Activated CD8-positive, alpha-beta memory T cell treated with anti-CD3 and anti-CD28 coated beads for 48 hours (primary cell): ENCODE data around the gene WDR1.
A peak's percentile ranks its signal among the peaks of the same experiment; 100 is the strongest.

ENCODE experiments used
- DNase-seq, 3 experiments: peaks; one replicate each; pipeline ENCODE4 v3.0.0-alpha.2; 2020; ENCODE audit warnings: low read depth in 2 of 3, low spot score in 2 of 3

The WDR1 gene, protein sequence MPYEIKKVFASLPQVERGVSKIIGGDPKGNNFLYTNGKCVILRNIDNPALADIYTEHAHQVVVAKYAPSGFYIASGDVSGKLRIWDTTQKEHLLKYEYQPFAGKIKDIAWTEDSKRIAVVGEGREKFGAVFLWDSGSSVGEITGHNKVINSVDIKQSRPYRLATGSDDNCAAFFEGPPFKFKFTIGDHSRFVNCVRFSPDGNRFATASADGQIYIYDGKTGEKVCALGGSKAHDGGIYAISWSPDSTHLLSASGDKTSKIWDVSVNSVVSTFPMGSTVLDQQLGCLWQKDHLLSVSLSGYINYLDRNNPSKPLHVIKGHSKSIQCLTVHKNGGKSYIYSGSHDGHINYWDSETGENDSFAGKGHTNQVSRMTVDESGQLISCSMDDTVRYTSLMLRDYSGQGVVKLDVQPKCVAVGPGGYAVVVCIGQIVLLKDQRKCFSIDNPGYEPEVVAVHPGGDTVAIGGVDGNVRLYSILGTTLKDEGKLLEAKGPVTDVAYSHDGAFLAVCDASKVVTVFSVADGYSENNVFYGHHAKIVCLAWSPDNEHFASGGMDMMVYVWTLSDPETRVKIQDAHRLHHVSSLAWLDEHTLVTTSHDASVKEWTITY

DNA sequence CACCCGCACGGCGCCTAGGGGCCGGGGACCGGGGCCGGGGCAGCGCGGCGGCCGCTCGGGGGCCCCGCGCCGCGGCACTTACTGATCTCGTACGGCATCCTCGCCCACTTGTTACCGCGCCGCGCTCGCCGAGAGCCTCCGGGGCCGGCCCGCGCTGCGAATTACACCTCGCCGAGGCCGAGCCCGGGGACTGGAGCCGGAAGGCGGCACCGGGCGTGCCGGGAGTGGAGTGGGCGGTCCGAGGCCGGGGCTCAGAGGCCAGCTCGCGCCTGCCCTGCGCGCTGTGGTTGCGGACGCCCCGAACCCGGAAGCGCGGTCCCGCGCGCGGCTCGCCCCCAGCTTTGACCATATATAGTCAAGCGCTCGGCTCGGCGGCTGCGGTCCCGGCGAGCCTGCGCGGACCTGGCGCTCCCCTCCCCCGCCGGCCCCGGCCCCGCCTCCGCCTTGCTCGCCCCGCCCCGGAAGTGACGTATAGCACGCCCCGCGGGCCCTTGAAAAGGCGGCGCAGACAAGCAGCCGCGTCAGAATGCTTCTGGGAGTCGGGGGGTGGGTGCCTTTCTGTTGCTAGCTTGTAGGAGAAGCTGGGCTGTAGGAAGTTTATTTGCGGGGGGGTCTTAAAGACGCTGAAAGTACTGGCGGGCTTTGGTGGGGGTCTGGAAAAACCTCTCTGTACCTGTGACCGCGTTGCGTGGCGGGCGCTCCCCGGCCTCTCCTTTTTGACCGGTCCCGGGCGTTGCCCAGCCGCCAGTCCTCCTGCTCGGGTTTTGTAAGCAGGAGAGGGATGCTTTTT, at the start of gene WDR1:
Gene WDR1 (minus strand): TSS at position 231 of the 790 bp plus-strand sequence. CDS start 133 bp downstream, at position 98.
- peak; percentile 92 to 97 (median 93) for DNase-seq

DNA sequence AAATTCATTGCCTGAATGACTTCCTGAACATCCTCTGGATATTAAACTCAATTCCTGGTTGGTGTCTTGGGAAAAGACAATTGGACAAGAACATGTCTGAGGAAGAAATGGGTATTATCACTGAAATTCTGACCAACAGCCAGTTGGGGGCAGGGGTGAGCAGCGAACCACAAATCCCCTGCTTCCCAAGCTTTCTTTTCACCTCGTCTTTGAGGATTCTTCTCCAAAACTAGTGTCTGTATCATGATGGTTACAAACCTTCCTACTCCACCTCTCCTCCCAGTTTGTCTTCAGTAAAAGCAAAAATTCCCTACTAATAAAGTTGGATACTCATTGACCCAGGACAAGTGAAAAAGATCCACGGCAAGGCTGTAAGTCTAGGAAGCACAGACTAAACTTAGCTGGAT, 48.3 kb upstream of the WDR1 start:
- no peak for DNase-seq

DNA sequence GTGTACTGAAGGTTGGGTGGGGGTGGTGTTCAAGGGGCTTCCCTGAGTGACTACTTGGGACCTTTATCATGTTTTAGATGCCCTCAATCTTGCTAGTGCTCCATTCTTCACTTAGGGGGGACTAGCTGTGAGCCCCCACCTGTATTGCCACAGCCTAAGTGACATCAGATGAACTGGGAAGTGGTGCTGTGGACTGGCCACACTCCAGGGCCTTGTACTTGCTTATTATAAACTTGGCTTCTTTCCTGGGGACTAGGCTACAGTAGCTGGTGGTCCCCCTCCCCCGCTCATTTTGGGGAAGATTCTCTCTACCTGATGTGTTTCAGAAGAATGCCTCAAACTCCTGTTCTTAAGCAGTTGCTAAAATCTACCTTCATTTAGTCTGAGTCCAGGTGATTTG, 46.7 kb upstream of the WDR1 start:
- DNase-seq, result no peak

DNA sequence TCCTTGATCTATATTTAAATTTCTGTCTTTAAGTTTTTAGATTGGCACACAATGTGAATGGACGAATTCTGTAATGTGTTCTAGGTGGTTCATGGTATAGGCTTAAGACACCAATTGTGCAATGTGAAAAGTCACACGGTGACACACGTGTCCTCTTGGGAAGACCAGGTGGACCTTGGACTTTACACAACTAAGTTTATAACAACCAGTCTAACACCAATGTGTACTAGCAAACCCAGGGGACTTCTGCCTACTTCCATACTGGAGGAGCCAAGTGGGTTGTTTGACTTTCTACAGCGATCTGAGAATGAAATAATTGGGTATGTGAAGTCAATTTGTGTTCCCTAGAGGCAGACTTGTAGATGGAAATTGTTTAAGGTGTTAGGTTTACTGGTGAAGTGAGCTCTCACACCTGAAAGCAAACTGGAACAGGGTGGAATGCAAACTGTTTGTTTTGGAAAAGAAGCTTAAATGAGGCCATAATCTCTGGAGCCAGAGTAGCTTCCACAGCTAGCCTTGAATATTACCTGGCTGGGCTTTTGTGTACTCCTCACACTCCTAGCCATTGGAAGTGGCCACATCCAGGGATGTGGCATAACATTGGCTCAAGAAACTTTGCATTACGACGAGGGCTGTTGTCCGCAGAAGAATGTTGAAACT, 45.9 kb upstream of the WDR1 start:
- DNase-seq, result no peak

DNA sequence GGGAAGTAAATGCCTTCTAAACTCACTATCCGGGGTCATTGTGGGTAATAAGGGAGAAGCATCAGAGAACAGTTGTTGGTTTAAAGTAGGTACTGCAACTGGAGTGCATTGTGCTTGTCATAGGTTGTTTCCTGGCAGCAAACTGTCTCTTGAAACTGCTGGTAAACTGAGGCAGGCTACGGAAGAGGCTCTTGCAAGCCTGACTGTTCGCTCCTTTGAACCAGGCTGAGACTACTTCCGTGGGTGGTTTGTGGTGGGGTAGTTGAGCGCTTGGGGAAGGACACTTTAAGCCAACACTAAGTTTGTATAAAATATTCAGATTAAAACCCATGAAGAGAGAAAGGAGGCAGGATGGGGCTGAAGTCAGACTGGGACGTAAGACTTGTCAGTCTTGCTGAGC, 45.2 kb upstream of the WDR1 start:
- DNase-seq, result no peak

DNA sequence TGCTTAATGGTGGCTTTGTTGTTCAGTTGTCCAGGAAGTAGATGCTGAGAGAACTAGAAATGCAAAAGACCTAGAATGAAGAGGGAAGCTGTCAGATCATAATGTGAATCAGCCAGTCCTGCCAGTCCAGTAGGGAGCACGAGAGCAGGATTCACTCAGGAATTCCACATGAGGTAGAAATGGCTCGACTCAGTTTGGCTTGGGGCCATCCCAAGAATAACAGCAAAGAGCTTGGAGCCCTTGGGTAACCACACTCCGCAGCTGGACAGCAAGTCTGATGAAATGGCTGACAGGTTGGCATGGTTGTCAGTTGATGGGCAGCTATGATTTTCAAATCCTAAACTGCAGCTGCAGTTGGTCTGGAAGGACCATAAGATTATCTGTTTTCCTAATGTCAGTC, 44.5 kb upstream of the WDR1 start:
- no peak for DNase-seq

DNA sequence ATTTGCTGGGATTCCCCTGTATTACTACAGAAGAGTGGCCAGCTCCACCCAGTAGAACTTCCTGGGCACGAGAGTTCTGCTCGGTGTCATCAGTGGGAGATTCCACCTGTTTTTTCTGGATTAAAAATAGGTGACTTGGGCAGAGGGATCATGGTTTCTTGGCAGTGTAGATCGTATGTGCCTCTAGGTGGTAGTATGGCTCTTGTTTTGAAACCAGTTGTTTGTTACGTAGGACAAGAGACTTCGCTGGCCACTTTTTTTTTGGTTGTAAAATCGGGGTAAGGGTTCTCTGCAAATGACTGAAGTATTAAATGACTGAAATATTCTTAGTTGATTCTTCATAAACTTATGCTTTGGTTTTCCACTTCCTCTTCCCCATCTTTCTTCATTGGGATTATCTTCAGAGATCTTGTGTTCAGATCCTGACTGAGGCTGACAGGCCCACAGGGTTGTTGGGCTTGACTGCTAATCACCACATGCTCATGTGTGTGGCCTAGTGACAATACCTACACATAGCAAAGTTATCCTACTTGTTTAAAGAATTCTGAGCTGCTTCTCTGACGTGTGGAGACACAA, 43.8 kb upstream of the WDR1 start:
- no peak for DNase-seq

DNA sequence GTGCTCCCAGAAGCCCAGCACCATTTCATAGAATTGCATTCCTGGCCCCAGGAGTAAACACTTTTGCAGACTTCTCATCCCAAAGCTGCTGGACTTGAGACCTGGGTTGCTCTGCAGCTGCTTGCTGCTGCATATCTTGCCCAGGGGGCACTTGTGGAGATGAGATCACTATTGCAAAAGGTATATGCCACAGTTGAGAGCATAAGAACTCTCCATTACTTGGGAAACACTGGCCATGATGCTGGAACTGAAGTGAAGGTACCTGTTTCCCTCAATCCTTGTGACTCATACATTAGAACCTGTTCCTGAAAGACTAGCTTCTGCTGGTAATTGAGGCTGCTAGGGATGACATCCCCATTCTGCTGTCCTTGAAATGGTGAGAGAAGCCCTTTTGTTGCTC, 43.1 kb upstream of the WDR1 start:
- no peak for DNase-seq

DNA sequence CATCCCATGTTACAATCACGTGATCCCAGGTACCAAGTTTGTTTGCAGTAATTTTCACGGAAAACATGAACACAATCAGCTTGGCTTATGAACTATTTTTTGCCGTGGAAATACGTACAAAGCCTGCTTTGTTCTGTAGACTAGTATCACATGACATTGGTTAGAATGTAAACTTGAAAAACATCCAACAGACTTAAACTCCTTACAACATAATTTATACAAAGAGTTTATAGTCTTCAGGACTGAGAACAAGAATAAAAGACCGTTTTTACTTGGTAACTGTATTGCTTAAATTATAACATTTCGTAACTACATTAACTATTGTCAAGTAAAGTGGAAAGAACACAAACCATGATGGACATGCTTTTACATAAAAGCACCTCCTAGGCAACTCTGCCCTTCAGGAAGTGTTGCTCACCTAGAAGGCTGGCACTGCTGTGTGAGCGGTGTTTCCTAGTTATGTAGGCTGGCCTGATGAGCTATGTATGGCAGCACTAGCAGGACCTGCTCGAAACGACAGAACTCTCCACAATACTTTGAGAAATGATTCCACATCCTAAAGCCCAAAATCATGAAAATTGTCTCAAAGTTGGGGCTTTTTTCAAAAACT, 41.8 kb upstream of the WDR1 start:
- no peak for DNase-seq

DNA sequence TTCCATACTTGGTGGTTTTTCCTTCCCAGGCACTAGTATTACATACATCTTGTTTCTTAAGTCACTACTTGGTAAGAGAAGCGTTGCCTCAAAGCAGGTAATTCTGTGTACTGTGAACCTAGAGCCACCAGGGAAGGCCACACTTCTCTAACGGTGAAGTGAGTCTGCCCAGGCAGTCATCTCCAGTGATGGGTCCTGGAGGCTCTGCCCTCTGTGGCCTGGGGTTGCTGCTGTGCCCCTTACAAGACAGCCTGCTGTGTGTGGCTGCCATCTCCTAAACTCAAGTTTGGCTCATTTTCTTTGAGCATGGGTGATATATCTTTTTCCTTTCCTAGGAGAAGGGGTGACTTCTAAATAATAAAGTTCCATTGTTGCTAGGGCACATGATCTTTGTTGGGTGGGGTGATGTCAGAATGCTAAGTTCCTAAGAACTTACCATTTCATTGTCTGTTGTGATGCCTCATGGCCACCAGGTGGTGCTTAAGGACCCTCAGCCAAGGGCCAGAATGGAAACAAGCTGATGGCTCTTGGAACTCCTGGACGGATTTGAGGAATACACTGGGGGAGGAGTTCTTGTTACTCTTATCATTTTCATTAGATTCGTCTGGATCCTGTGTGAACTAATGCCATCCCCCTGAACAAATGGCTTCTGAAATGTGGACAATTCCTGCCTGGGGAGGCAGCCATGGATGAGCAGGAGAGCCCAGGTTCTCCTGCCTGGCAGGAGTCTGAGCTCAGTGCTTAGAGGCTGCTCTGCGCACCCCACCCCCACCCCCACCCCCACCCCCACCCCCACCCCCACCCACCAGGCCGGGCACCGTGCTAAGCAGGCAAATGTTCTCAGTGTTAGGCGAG, 41.1 kb upstream of the WDR1 start:
- no peak for DNase-seq

DNA sequence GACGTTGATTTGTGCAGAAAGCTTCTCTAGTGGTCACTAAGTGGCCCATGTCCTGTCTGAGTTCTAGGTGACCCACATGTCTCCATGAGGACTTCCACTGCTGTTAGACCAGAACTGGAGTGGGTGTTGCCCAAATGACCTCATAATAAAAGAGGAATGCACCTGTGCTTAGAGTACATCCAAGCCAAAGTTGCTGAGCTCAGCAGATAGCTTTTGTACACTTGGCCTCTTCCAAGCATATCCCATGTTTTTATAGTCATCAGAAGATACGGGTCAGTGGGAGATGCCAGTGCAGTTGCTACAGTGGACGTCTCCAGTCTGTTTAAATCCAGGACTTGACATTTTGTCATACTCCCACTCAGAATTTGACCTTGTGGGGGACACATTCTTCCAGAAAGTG, 37.6 kb upstream of the WDR1 start:
- DNase-seq, result no peak

DNA sequence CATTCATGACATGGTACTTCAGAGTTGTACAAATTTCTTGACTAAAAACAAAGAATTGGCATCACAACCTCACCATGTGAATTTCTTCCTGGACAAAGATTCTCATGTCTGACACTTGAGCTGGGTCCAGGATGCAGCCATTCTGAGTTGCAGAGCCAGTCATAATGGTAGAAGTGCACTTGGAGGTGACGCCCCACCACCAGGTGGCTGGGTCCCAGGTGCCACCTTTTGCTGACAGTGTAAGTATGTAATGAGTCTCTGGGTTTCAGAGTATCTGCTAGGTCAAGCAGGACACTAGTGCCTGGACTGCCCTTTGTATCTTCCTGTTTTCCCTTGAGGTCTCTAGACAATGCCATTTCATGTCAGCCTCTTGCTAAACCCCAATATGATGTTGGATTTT, 36.6 kb upstream of the WDR1 start:
- no peak for DNase-seq

DNA sequence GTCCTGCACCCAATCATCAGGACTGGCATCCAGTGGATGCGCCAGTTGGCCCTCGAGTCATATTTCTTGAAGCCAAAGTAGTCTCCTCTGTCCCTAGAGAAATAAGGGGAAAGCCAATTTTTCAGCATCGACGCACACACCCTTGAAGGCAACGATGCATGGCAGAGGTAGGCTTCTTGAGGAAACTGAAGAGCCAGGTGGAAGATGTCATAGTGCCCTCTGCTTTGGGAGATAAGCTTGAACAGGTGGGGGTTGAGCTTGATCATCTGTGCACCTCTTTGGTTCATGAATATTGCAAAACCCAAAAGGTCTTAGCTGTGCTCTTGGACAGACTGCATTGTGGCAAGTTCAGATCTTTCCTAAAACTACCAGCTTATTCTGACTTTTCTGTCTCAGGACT, 34.6 kb upstream of the WDR1 start:
- DNase-seq, result no peak

DNA sequence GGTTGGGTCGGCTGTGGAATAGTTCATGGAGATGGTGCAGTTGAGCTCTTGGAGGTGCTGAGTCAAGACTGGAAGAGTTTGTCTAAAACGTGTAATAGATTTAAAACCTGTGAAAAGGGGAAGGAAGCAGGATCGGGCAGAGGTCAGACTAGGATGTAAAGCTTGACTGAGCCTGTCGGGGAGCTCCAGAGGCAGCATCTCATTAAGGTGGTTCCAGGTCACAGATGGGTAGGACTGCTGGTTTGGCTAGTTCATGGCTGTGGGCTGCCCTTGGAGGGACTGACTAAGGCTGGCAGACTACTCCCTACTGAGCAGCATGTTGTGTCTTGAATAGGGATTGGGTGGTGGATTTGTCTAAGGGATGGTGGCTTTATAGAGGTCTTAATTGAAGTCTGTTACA, 28.4 kb upstream of the WDR1 start:
- no peak for DNase-seq

DNA sequence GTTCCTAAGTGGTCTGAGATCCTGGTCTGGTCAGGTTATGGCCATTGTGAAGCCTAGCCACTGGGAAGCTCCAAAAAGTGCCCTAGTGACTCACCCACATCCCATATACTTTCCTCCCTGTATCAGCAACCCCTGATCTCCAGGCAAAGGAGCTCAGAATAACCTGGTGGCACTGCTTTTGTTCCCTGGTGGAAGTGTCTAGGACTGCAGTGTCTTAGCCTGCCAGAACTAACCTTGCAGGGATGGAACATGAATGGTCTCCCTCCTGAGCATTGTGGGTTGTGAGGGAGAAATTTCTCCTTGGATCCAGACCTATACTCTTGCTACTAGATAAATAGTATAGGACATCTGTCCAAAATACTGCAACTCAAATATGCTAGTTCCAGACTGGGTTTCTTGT, 27.9 kb upstream of the WDR1 start:
- DNase-seq, result no peak

DNA sequence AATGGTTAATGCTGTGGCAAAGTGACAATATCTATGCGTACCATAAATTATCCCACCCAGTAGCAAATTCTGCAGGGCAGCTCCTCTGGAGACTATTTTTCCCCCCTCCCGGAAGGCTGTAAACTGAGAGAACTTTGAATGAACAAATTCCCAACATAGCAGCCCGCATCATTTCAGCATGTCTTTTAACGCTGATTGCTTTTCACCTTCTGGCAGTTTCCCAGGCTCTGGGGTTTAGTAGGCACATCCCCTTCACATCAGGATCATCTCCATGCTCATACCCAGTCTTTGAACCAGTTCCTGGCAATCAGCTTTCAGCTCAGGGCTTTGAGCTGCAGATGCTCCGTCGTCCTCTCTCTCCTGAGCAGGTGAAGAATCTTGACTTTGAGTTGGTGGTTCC, 26.6 kb upstream of the WDR1 start:
- DNase-seq, result no peak

DNA sequence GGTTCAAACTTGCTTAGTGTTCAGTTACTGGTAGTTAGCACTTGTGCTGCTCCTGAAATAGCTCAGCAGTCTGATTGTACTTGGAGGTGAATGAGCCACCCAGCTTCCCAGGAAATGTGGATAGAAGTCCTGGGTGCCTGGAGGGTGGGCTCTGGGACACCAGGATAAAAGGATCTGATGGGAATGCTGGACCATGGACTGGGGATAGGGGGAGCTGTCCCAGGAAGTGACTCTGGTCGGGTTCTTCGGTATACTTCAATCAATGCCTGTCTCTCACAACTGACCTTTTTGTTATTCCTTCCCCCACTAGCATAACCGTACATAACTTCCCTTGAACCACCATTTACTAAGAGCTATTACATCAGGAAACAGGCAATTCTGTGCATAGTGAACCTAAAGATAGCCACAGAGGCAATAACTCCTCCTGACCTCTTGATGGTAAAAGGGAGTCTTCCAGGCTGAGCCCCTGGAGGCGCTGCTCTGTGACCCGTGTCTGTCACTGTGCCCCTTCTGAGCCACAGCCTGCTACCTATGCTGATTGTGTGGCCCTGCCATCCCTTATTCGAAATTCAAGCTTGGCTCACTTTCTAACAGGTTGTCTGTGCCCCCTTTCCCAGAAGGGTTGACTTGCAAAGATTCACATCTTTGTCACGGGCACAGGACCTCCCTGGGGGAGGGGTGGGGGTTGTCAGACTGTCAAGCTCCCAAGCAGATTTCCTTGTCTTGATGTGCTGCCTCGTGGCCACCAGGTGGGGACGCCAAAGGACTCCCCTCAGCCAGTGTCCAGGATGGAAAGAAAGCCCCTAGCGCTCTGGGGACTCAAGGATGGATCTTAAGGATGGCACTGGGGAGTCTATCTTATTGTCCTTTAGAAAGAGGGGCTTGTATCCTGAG, 24.5 kb upstream of the WDR1 start:
- no peak for DNase-seq

DNA sequence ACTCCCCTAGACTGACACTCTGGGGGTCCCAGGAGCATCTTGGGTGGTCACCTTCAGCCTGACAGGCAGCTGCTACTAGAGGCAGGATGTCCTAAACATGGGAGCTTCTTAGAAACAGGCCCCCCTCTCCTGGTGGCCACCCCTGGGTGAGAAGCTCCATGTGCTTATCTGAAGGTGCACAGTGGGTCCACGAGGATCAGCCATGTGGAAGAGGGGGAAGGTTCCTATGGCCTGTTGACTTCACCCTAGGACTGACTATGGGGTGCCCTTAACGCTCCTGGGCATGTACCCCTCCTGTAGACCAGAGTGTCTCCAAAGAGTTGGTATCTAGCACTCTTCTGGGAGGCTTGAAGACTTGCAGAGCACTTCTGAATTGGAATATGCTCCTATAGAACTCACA, 22.9 kb upstream of the WDR1 start:
- DNase-seq, result no peak

DNA sequence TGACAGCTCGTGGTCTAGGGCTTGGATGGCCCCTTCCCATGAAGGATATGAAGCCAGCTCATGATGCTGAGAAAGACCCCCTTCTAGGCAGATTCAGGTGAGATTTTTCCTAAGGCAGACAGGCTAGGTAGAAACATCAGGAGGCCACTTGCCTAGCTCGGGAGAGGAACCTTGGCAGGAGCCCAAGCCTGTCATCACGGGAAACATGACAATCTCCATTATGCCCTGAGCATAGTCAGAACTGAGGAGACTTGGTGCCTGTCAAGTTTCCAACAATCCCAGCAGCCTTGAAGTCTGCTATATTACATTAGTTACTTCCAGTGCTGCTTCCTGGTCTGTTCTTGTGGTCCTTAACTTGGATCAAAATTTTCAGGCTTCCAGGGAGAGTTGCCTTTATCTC, 18.7 kb upstream of the WDR1 start:
- no peak for DNase-seq
